Measurements from ENCODE around the gene CEP112. TPM values are rescaled to one million over a fixed set of nuclear protein-coding genes. Genes with fewer than 3 reads are reported as not detected.

CEP112 gene
- total RNA-seq, 4 donors from 2014 or later, result 0.53 to 41.3 (median 5.7) TPM

- Histone ChIP-seq H3K27me3 (no peaks in the 10 kb centered on the region), H3K9me3 (no peaks in the 10 kb centered on the region), H3K36me3 (no peaks in the 10 kb centered on the region), H3K27ac (no peak overlapping the region), H3K4me1 (no peaks in the 10 kb centered on the region), H3K4me3 (peak overlapping the region in 1 of 4 donors; percentile 5)
- no peak for DNase-seq
- TF ChIP-seq CTCF (IDR thresholded peaks at IDR 0.05), result no peak
- no peak for TF ChIP-seq POLR2A (IDR thresholded peaks at IDR 0.05)
Observed at GRCh38 chr17:66227212-66228045, 35.5 kb upstream of the CEP112 start.

DNA sequence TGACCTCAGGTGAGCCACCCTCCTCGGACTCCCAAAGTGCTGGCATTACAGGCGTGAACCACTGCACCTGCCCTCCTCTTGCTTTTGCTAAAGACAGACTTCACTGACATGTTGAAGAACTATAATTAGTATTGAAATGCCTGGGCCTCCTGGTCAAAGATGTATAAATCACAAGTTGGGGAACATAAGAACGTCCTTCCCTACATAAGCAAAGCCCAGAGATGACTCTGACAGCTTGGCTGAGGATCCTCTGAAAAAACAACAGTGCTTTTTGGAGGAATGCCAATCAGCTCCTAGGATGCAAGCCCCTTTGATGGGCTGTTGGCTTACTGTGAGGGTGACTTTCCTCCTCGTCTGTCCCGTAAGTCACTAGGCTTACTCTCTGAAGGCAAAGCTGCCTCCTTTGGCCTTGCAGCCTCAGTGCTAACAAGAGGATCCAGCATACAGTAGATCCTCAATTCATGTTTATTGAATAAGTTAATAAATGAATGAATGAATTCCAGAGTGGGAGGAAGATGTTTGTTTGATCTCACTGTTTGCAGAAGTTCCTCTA is 30.9 kb upstream of the CEP112 start:
- Histone ChIP-seq H3K4me1 (no peaks in the 10 kb centered on the region), H3K4me3 (no peak overlapping the region), H3K36me3 (no peaks in the 10 kb centered on the region), H3K27ac (no peak overlapping the region), H3K27me3 (no peaks in the 10 kb centered on the region), H3K9me3 (no peaks in the 10 kb centered on the region)
- no peak for TF ChIP-seq CTCF (IDR thresholded peaks at IDR 0.05)
- no peak for TF ChIP-seq POLR2A (IDR thresholded peaks at IDR 0.05)
- no peak for DNase-seq

- DNase-seq, result no peak
- no peaks in the 10 kb centered on the region for H3K27me3 ChIP-seq
- H3K4me1 ChIP-seq, result no peaks in the 10 kb centered on the region
- H3K36me3 ChIP-seq, result no peaks in the 10 kb centered on the region
- no peaks in the 10 kb centered on the region for H3K9me3 ChIP-seq
- TF ChIP-seq CTCF (IDR thresholded peaks at IDR 0.05) (no peak), POLR2A (IDR thresholded peaks at IDR 0.05) (no peak)
- no peak overlapping the region for H3K27ac ChIP-seq
- no peak overlapping the region for H3K4me3 ChIP-seq
Observed at GRCh38 chr17:66221755-66222530, 30.0 kb upstream of the CEP112 start.

GRCh38 chr17:66221343-66221742 is 29.4 kb upstream of the CEP112 start:
- no peaks in the 10 kb centered on the region for H3K36me3 ChIP-seq
- no peak overlapping the region for H3K27ac ChIP-seq
- H3K27me3 ChIP-seq, result no peaks in the 10 kb centered on the region
- H3K4me3 ChIP-seq, result no peak overlapping the region
- no peaks in the 10 kb centered on the region for H3K4me1 ChIP-seq
- DNase-seq, result no peak
- no peaks in the 10 kb centered on the region for H3K9me3 ChIP-seq
- TF ChIP-seq CTCF (IDR thresholded peaks at IDR 0.05) (no peak), POLR2A (IDR thresholded peaks at IDR 0.05) (no peak)

DNA sequence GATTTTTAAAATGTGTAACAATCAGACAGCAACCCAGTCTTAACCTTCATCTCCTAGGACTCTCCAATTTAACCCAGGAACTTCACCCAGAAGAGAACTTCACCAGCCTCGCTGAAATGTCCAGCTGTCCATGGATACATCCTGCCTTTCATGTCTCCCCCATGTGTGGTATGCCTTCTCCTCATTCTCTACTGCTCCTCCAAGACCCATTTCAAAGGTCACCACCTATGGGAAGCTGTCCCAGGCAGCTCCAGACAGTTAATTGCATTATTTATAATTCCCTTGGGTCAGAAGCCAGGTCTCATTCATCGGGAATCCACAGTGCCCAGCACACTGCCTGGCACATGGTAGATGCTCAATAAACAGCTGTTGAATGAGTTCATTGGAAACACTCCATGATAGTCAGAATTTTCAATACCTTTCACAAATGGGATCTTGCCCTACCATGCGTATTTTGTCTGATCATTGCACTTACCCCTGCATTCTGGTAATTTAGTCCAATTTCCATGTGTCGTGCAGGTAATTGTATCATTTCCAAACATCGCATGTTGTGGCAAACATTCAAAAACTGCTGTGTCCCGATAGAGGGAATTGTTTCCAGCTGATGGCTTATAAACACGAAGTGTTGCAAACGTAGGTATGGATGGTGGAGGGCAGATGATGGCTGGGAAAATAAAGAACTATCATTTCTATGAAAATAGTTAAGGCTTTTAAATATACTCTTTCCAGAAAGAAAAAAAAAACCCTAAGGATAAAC is 28.3 kb upstream of the CEP112 start:
- no peak overlapping the region for H3K27ac ChIP-seq

More for the DNA sequence above, 28.3 kb upstream of the CEP112 start:
- H3K36me3 ChIP-seq, result no peaks in the 10 kb centered on the region
- H3K4me1 ChIP-seq, result no peaks in the 10 kb centered on the region
- H3K4me3 ChIP-seq, result no peak overlapping the region
- TF ChIP-seq POLR2A (IDR thresholded peaks at IDR 0.05), result no peak
- TF ChIP-seq CTCF (IDR thresholded peaks at IDR 0.05), result no peak
- H3K9me3 ChIP-seq, result no peaks in the 10 kb centered on the region
- DNase-seq, result no peak
- H3K27me3 ChIP-seq, result no peaks in the 10 kb centered on the region
